GM12874 (cell line): ENCODE measurements around the gene ALPL.
A peak's percentile ranks its signal among the peaks of the same experiment; 100 is the strongest.

ENCODE experiments used
- TF ChIP-seq, protein P1 (sequence below): IDR thresholded peaks from 2 replicates; pipeline ENCODE4 v1.5.1; 2011; ENCODE audit warnings: low read depth, mild to moderate bottlenecking, control low read depth, low read length, moderate library complexity; ENCODE audit not compliant: insufficient read depth

ALPL gene

GRCh38 chr1:21573971-21574465, 64.8 kb downstream of the ALPL start:
- TF ChIP-seq, protein P1, sequence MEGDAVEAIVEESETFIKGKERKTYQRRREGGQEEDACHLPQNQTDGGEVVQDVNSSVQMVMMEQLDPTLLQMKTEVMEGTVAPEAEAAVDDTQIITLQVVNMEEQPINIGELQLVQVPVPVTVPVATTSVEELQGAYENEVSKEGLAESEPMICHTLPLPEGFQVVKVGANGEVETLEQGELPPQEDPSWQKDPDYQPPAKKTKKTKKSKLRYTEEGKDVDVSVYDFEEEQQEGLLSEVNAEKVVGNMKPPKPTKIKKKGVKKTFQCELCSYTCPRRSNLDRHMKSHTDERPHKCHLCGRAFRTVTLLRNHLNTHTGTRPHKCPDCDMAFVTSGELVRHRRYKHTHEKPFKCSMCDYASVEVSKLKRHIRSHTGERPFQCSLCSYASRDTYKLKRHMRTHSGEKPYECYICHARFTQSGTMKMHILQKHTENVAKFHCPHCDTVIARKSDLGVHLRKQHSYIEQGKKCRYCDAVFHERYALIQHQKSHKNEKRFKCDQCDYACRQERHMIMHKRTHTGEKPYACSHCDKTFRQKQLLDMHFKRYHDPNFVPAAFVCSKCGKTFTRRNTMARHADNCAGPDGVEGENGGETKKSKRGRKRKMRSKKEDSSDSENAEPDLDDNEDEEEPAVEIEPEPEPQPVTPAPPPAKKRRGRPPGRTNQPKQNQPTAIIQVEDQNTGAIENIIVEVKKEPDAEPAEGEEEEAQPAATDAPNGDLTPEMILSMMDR = peak; percentile 39

DNA sequence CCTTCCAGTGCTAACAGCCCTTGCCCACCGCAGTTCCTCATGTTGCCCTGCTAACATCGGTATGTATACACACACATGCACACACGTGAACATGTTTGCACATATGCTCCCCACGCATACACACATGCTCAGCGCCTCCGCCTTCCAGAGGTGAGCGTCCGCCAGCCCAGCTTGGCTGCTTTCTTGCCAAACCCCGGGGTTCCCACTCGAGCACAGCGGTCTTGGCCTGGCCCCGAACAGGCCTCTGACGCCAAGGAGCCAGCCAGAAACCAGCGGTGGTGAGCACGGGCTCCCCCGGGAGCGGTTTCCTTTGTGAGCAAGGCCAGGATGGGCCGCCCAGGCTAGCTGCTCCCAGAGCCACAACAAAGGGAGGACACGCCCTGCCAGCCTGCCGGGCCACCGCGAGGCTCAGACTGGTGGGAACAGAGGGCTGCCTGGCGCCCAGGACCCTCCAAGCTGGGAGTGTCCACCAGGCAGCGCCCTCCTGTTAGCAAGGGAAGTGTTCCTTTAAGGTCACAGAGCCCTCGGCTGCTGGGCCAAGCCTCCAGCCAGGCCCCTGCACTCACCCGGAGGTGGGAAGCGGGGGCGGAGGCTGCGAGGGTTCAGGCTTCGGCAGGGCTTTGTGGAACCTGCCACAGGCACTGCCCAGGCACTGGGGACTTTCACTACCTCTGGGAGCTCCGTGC, 65.4 kb downstream of the ALPL start:
- TF ChIP-seq, protein P1 = no peak

GRCh38 chr1:21575351-21575942, 66.2 kb downstream of the ALPL start:
- TF ChIP-seq, protein P1 = no peak

GRCh38 chr1:21576031-21576797, 67.0 kb downstream of the ALPL start:
- TF ChIP-seq, protein P1 = no peak

GRCh38 chr1:21576798-21577187, 67.6 kb downstream of the ALPL start:
- TF ChIP-seq, protein P1 = no peak

DNA sequence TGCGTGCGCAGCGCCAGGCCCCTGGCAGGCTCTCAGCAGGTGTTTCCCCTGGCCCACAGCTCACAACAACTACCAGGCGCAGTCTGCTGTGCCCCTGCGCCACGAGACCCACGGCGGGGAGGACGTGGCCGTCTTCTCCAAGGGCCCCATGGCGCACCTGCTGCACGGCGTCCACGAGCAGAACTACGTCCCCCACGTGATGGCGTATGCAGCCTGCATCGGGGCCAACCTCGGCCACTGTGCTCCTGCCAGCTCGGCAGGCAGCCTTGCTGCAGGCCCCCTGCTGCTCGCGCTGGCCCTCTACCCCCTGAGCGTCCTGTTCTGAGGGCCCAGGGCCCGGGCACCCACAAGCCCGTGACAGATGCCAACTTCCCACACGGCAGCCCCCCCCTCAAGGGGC, 68.1 kb downstream of the ALPL start:
- TF ChIP-seq, protein P1 = no peak

DNA sequence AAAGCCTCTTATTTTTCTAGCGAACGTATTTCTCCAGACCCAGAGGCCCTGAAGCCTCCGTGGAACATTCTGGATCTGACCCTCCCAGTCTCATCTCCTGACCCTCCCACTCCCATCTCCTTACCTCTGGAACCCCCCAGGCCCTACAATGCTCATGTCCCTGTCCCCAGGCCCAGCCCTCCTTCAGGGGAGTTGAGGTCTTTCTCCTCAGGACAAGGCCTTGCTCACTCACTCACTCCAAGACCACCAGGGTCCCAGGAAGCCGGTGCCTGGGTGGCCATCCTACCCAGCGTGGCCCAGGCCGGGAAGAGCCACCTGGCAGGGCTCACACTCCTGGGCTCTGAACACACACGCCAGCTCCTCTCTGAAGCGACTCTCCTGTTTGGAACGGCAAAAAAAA, 68.7 kb downstream of the ALPL start:
- TF ChIP-seq, protein P1 = no peak
